T-helper 2 cell treated with Interferon-gamma antibody and Interleukin-4, amounts not matched to agents 5 μg/mL and 100 μg/mL, for 36 hours (primary cell): ENCODE results near the gene PXMP4.
A peak's percentile ranks its signal among the peaks of the same experiment; 100 is the strongest.

Source experiments
- DNase-seq: peaks from one replicate; pipeline ENCODE4 v3.0.0; 2021; ENCODE audit warnings: low spot score
- H3K27ac Mint-ChIP-seq: one replicate; pipeline ENCODE4 v1.8.0; 2021; ENCODE audit warnings: mild to moderate bottlenecking, mixed read lengths
- H3K27me3 Mint-ChIP-seq: one replicate; pipeline ENCODE4 v1.8.0; 2021; ENCODE audit warnings: low read depth, mixed read lengths
- H3K36me3 Mint-ChIP-seq: one replicate; pipeline ENCODE4 v1.8.0; 2021; ENCODE audit warnings: low read depth, mixed read lengths
- H3K4me1 Mint-ChIP-seq: one replicate; pipeline ENCODE4 v1.8.0; 2021; ENCODE audit warnings: low read depth, mixed read lengths
- H3K4me3 Mint-ChIP-seq: one replicate; pipeline ENCODE4 v1.8.0; 2022; ENCODE audit warnings: mild to moderate bottlenecking, moderate library complexity, mixed read lengths
- H3K9me3 Mint-ChIP-seq: one replicate; pipeline ENCODE4 v1.8.0; 2021; ENCODE audit warnings: mixed read lengths

Gene PXMP4

GRCh38 chr20:33725607-33726264 lies 5.6 kb upstream of the PXMP4 start:
- no peaks in the 10 kb centered on the region for H3K36me3 Mint-ChIP-seq
- no peak overlapping the region for H3K27ac Mint-ChIP-seq
- H3K9me3 Mint-ChIP-seq: peaks cover 3% of the 10 kb centered on the region
- no peak overlapping the region for H3K4me3 Mint-ChIP-seq
- no peak for DNase-seq
- no peaks in the 10 kb centered on the region for H3K27me3 Mint-ChIP-seq
- H3K4me1 Mint-ChIP-seq: peaks cover 3% of the 10 kb centered on the region

- H3K27ac Mint-ChIP-seq: no peak overlapping the region
- no peak overlapping the region for H3K4me3 Mint-ChIP-seq
These were observed 4.5 kb upstream of the PXMP4 start for GRCh38 chr20:33724439-33725094.

GRCh38 chr20:33721391-33722140 lies 1.5 kb upstream of the PXMP4 start:
- peaks cover 1% of the 10 kb centered on the region for H3K36me3 Mint-ChIP-seq
- H3K9me3 Mint-ChIP-seq: peaks cover 7% of the 10 kb centered on the region
- no peak overlapping the region for H3K27ac Mint-ChIP-seq
- DNase-seq: no peak
- H3K4me1 Mint-ChIP-seq: peaks cover 19% of the 10 kb centered on the region
- H3K4me3 Mint-ChIP-seq: no peak overlapping the region
- H3K27me3 Mint-ChIP-seq: no peaks in the 10 kb centered on the region

More at GRCh38 chr20:33724439-33725094, 4.5 kb upstream of the PXMP4 start:
- H3K27me3 Mint-ChIP-seq: no peaks in the 10 kb centered on the region
- DNase-seq: no peak
- H3K36me3 Mint-ChIP-seq: peaks cover 1% of the 10 kb centered on the region
- H3K4me1 Mint-ChIP-seq: peaks cover 7% of the 10 kb centered on the region
- peaks cover 7% of the 10 kb centered on the region for H3K9me3 Mint-ChIP-seq

- Mint-ChIP-seq H3K4me3 (peak overlapping the region; percentile 88), H3K36me3 (peaks cover 4% of the 10 kb centered on the region), H3K9me3 (peaks cover 7% of the 10 kb centered on the region), H3K27ac (peak overlapping the region; percentile 90), H3K27me3 (no peaks in the 10 kb centered on the region), H3K4me1 (peaks cover 19% of the 10 kb centered on the region)
- no peak for DNase-seq
These were observed 677 bp downstream of the PXMP4 start for GRCh38 chr20:33719277-33719988.

GRCh38 chr20:33716498-33716897 lies 3.6 kb downstream of the PXMP4 start:
- Mint-ChIP-seq H3K9me3 (peaks cover 7% of the 10 kb centered on the region), H3K36me3 (peaks cover 25% of the 10 kb centered on the region), H3K27me3 (no peaks in the 10 kb centered on the region), H3K27ac (no peak overlapping the region), H3K4me3 (no peak overlapping the region), H3K4me1 (peaks cover 22% of the 10 kb centered on the region)
- no peak for DNase-seq

- Mint-ChIP-seq H3K4me3 (no peak overlapping the region), H3K9me3 (no peaks in the 10 kb centered on the region), H3K4me1 (peaks cover 33% of the 10 kb centered on the region), H3K27ac (no peak overlapping the region), H3K36me3 (peaks cover 38% of the 10 kb centered on the region), H3K27me3 (no peaks in the 10 kb centered on the region)
- no peak for DNase-seq
These were observed 6.2 kb downstream of the PXMP4 start for GRCh38 chr20:33713865-33714367.

- Mint-ChIP-seq H3K4me1 (peaks cover 29% of the 10 kb centered on the region), H3K9me3 (no peaks in the 10 kb centered on the region), H3K4me3 (no peak overlapping the region), H3K36me3 (peaks cover 45% of the 10 kb centered on the region), H3K27ac (peak overlapping the region; percentile 75), H3K27me3 (no peaks in the 10 kb centered on the region)
- no peak for DNase-seq
These were observed 8.7 kb downstream of the PXMP4 start for GRCh38 chr20:33711446-33711738.

GRCh38 chr20:33710681-33711445 lies 9.2 kb downstream of the PXMP4 start:
- Mint-ChIP-seq H3K4me3 (peak overlapping the region; percentile 46), H3K27me3 (no peaks in the 10 kb centered on the region), H3K4me1 (peaks cover 29% of the 10 kb centered on the region), H3K27ac (peak overlapping the region; percentile 75), H3K36me3 (peaks cover 42% of the 10 kb centered on the region), H3K9me3 (no peaks in the 10 kb centered on the region)
- DNase-seq: no peak

- H3K4me3 Mint-ChIP-seq: peak overlapping the region; percentile 18
- H3K9me3 Mint-ChIP-seq: no peaks in the 10 kb centered on the region
- peaks cover 42% of the 10 kb centered on the region for H3K36me3 Mint-ChIP-seq
- no peaks in the 10 kb centered on the region for H3K27me3 Mint-ChIP-seq
- peak overlapping the region; percentile 78 for H3K27ac Mint-ChIP-seq
- no peak for DNase-seq
- H3K4me1 Mint-ChIP-seq: peaks cover 29% of the 10 kb centered on the region
These were observed 10.1 kb downstream of the PXMP4 start for GRCh38 chr20:33709905-33710541.

GRCh38 chr20:33709398-33709797 lies 10.7 kb downstream of the PXMP4 start:
- Mint-ChIP-seq H3K36me3 (peaks cover 42% of the 10 kb centered on the region), H3K27ac (peak overlapping the region; percentile 82), H3K9me3 (no peaks in the 10 kb centered on the region), H3K27me3 (no peaks in the 10 kb centered on the region), H3K4me3 (no peak overlapping the region), H3K4me1 (peaks cover 29% of the 10 kb centered on the region)
- no peak for DNase-seq

- Mint-ChIP-seq H3K9me3 (no peaks in the 10 kb centered on the region), H3K4me3 (no peak overlapping the region), H3K4me1 (peaks cover 27% of the 10 kb centered on the region), H3K27ac (peak overlapping the region; percentile 41), H3K27me3 (no peaks in the 10 kb centered on the region), H3K36me3 (peaks cover 30% of the 10 kb centered on the region)
- no peak for DNase-seq
These were observed 12.4 kb downstream of the PXMP4 start for GRCh38 chr20:33707668-33708067.

- Mint-ChIP-seq H3K27ac (no peak overlapping the region), H3K27me3 (no peaks in the 10 kb centered on the region), H3K4me1 (peaks cover 7% of the 10 kb centered on the region), H3K4me3 (no peak overlapping the region), H3K9me3 (no peaks in the 10 kb centered on the region), H3K36me3 (peaks cover 10% of the 10 kb centered on the region)
- no peak for DNase-seq
These were observed 15.7 kb downstream of the PXMP4 start for GRCh38 chr20:33704197-33704924.
